OCI-LY1 (cell line): ENCODE data around the gene PPP1R12A.

Source experiments
- CTCF ChIP-seq: fragments of 200-600 bp; sonication (generic), shearing (Covaris generic); IDR thresholded peaks from 2 replicates; pipeline ENCODE4 v1.5.1; 2017; ENCODE audit warnings: mild to moderate bottlenecking, antibody characterized with exemption, low read length, moderate library complexity, mixed read lengths
- EZH2 ChIP-seq: fragments of 200-600 bp; sonication (generic), shearing (Covaris generic); IDR thresholded peaks from 2 replicates; pipeline ENCODE4 v1.8.0; 2017; ENCODE audit warnings: borderline replicate concordance, mixed run types, mild to moderate bottlenecking, antibody characterized with exemption, low read length, moderate library complexity, mixed read lengths

- TF ChIP-seq CTCF (no peak), EZH2 (no peak)
Observed at GRCh38 chr12:79895071-79895470, 39.8 kb downstream of the PPP1R12A start.
